GM12875 (cell line): ENCODE data around the gene NPBWR2.
A peak's percentile ranks its signal among the peaks of the same experiment; 100 is the strongest.

Experiments used
- H3K4me3 ChIP-seq: one replicate; pipeline ENCODE4 v1.5.1; 2011; ENCODE audit warnings: low read depth, low read length, control low read depth
- TF ChIP-seq, protein P1 (sequence below): IDR thresholded peaks from 2 replicates; pipeline ENCODE4 v1.5.1; 2011; ENCODE audit warnings: low read depth, mild to moderate bottlenecking, control low read depth, inconsistent platforms, low read length, moderate library complexity, borderline replicate concordance; ENCODE audit not compliant: insufficient read depth

The NPBWR2 gene

DNA sequence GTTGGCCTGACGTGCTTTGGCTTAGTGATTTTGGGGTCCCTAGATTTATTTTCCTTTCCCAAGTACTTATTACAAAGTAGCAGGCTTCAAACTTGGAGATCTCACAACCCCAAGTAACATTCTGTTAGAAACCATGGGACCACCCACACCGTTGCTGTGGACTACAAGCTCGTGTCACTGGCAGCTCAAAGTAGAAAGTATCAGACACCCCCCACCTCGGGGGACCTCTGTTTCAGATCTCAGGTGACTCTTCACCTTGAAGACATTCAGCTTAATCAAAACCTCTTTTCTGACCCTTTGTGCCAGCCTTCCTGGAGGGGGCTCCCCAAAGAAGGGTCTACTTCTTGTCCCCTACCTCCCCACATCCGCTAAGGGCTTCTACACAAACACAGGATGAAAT is 41.2 kb upstream of the NPBWR2 start:
- TF ChIP-seq, protein P1, sequence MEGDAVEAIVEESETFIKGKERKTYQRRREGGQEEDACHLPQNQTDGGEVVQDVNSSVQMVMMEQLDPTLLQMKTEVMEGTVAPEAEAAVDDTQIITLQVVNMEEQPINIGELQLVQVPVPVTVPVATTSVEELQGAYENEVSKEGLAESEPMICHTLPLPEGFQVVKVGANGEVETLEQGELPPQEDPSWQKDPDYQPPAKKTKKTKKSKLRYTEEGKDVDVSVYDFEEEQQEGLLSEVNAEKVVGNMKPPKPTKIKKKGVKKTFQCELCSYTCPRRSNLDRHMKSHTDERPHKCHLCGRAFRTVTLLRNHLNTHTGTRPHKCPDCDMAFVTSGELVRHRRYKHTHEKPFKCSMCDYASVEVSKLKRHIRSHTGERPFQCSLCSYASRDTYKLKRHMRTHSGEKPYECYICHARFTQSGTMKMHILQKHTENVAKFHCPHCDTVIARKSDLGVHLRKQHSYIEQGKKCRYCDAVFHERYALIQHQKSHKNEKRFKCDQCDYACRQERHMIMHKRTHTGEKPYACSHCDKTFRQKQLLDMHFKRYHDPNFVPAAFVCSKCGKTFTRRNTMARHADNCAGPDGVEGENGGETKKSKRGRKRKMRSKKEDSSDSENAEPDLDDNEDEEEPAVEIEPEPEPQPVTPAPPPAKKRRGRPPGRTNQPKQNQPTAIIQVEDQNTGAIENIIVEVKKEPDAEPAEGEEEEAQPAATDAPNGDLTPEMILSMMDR = no peak
- no peak overlapping the region for H3K4me3 ChIP-seq

DNA sequence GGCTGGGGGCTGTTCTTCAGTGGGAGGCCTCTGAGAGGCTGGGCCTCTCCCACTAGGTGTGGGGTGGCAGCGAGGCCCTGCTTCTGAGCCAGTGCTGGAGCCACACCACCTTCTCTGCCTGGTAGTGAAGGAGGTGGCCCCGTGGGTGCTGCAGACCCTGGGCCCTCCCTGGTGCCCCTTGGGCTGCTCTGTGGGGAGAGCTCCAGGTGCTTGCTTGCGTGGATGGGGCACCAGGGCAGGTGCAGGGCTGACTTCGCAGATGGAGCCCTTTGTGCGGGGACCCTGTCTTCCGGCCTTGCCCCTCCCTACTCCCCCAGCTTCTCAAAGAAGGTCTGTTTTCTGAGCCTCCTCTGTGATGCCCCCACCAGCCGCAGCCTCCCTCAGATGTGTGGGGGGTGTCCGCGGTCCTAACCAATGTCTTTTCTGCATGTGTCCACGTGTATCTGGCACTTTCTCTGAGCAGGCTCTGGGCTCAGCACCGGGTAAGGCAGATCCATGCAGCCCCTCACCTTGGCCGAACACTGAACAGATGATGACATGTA is 39.6 kb upstream of the NPBWR2 start:
- H3K4me3 ChIP-seq = no peak overlapping the region
- TF ChIP-seq, protein P1 = no peak

DNA sequence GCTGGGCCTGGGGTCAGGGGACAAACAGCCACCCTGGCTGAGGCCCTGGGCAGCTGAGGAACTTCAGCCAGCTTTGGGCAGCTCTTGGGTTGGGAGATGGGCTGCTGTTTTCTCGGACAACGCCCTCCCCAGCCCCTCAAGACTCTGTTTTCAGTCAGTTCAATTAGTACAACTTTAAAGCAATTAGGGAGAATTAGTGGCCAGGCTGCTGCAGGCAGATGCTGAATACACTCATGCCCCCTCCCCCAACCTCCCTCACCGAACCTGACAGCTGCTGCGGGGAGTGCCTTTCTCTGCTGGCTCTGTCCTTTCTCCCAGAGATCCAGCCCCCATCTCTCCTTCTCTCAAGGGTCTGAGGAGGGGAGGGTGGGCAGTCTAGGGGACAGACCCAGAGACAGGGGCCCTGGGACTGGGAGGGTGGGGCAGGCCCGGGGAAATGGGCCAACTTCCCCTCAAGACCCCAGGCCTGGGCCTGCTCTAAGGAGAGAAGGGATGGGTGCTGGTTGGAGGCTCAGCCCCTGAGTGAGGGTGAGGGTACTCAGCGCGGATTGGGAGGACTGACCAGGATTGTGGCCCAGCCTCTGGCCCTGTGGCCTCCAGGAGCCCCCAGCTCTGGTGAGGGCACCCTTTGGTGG is 39.1 kb upstream of the NPBWR2 start:
- H3K4me3 ChIP-seq = no peak overlapping the region
- TF ChIP-seq, protein P1 = no peak

DNA sequence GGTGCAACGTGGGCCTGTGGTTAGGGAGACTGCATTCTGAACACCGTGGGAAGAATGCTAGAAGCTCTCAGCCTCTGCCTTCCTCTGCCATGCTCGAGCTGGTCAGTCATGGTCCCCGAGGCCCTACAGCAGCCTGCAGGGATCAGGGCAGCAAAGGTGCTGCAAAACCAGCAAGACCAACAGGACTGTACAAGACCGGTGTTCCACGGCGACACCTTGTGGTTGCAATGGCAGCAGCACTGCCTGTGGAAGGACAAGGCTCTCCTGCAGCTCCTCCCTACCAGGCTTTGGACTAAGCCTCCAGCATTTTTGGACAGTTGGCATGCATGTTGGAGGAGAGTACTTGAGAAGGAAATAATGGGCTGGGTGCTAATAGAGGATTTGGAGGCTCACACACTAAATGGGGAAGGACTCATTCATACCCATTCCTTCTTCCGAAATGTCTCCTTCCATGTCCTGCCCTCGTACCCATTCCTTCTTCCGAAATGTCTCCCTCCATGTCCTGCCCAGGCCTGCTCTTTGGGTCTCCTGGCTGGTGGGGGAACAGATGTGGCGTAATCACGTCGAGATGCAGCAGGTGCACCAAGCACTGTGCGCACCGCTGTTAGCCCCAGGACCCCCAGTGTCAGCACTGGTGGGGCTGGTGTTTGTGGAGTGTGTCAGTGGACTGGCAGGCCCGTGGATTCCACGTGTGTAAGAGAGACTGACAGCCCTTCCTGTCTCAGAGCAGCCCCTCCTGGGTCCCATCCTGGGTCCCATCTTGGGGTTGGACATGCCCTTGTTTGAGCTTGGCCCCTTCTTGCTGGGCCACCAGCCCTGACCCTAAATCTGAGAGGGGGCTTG is 38.3 kb upstream of the NPBWR2 start:
- no peak overlapping the region for H3K4me3 ChIP-seq
- TF ChIP-seq, protein P1 = peak; percentile 15; the same call in 1 of the 2 replicates

DNA sequence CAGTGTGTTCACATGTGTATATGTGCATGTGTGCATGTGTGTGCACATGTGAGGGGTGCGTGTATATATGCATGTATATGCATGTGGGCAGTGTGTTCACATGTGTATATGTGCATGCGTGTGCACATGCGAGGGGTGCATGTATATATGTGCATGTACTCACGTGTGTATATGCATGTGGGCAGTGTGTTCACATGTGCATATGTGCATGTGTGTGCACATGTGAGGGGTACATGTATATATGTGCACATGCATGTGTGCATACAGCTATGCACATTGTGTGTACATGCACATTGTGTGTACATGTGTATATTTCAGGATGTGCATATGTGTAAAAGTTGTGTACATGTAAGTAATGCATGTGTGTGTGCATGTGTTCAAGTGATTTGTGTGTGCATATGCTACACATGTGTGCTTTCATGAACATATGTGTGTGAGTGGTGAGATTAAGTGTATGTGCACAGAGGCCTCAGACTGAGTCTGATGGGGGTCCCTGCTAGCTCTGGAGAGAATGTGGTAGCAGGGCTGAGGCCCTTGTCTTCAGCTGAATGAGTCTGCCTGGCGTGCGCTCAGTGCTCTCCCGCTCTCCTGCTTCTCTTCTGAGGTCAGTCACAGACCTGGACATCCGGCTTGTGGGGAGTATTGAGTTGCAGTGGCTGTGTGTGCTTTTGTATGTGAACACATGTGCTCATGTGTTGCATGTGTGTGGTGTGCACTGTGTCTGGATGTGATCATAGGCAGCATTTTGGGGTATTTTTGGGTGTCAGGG is 37.0 kb upstream of the NPBWR2 start:
- TF ChIP-seq, protein P1 = no peak
- no peak overlapping the region for H3K4me3 ChIP-seq

DNA sequence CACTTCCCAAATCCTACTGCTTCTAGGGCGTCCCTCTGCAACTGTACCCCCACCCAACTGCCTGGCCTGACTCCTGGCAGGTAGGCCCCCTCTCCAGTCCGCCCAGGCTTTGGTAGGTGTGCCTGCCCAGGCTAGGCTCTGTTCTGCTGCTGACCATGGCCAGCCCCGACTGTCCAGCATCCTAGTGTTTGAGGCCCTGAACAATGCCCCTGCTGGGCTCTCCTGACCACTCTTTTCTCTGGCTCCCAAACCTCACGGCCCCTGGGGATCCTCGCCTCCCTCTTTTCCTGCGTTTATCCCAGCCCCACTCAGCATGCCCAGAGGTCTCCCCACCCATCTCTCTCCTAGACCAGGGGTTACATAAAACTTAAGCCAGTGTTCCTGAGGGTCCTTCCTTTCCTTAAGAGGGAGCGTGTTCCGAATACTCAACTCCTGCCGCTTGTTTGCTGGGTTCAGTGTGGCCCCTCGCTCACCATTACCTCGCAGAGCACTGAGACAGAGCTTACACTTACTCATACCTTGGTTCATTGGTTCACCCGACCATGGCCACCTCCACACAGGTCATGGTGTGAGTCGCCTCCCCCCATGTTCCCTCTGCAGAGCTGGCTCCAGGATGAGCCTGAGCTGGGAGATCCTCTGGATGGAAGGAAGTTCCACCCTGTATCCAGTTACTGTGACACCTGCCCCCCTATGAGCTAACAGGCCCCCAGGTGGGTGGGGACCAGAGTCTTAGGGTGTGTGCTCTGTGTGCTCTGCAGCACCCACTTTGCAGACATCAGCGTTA is 35.8 kb upstream of the NPBWR2 start:
- TF ChIP-seq, protein P1 = no peak
- no peak overlapping the region for H3K4me3 ChIP-seq
